Left renal cortex interstitium (tissue), 4 donors: ENCODE data around the gene TTC6. TPM values are rescaled to one million over a fixed set of nuclear protein-coding genes. Genes with fewer than 3 reads are reported as not detected.

Experiments
- DNase-seq, 4 donors: peaks; one replicate each; pipeline ENCODE4 v3.0.0-alpha.2; 2013; ENCODE audit warnings: low read depth in 4 of 4, low spot score in 2 of 4, missing footprints in 1 of 4
- polyA plus RNA-seq, 4 donors: library from polyadenylated mRNA; unstranded; fragments of 120-200 nt; gene quantifications; one replicate each; pipeline ENCODE4 v1.2.1, GENCODE V29; 2013; ENCODE audit not compliant: insufficient read length in 4 of 4

The TTC6 gene
- polyA plus RNA-seq, 4 donors = 0.27 to 0.73 (median 0.53) TPM; not detected in 1

- no peak for DNase-seq
Measured at GRCh38 chr14:37623426-37623951, 28.1 kb downstream of the TTC6 start.

- no peak for DNase-seq
Measured at GRCh38 chr14:37623971-37624370, 28.5 kb downstream of the TTC6 start.

GRCh38 chr14:37625597-37626595 lies 30.5 kb downstream of the TTC6 start:
- DNase-seq = no peak

GRCh38 chr14:37637341-37637740 lies 41.9 kb downstream of the TTC6 start:
- DNase-seq = no peak

- DNase-seq = no peak
Measured at GRCh38 chr14:37638599-37638998, 43.2 kb downstream of the TTC6 start.

GRCh38 chr14:37641117-37641516 lies 45.7 kb downstream of the TTC6 start:
- DNase-seq = no peak

GRCh38 chr14:37642125-37642524 lies 46.7 kb downstream of the TTC6 start:
- DNase-seq = no peak

- no peak for DNase-seq
Measured at GRCh38 chr14:37643701-37644100, 48.3 kb downstream of the TTC6 start.

Other genes starting within 250 kb of the TTC6 start
- gene FOXA1, start 380 bp upstream of the TTC6 start, polyA plus RNA-seq = 1 to 10 TPM; 1.9 to 5.4 (median 3.6) TPM